GM15510 (cell line): Measurements from ENCODE around the gene IRX2.

Experiments
- POLR2A ChIP-seq: IDR thresholded peaks from 3 replicates; pipeline ENCODE4 v1.6.1; 2011; ENCODE audit warnings: borderline replicate concordance; ENCODE audit not compliant: insufficient read length; ENCODE audit errors: extremely low read depth

The IRX2 gene

DNA sequence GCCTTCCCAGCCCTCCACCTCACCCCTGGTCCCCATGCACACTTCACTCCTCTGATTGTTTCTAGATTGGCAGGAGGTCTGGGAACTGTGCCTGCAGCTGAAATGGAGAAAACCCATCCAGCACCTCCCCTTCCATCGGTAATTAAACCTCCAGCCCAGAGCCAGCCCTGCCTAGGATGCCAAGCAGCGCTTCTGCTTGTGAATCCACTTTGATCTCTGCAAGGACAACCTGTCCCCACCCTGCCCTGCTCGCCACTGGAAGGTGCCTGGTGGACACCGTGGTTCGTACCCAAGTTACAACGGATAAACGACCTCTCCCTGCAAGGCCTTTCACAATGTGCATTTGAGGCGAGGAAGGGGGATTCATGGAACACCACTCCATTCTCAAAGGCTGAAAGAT, 50.6 kb downstream of the IRX2 start:
- no peak for TF ChIP-seq POLR2A

DNA sequence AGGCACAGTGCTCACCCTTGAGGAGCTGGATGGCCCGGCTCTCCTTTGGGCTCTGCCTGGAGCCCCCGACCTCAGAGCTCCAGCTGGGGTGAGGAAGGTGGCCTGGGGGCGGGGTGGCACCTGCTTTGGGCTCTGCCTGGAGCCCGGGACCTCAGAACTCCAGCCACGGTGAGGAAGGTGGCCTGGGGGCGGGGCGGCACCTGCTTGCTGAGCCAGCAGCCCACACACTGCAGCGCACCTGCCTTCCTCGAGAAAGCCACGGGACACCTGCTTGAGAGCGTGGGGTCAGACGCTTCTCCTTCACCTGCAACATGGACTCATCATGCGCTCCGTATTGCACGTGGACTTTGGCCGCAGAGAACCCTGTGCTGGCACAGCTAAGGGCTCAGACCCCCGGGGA, 51.8 kb downstream of the IRX2 start:
- no peak for TF ChIP-seq POLR2A

DNA sequence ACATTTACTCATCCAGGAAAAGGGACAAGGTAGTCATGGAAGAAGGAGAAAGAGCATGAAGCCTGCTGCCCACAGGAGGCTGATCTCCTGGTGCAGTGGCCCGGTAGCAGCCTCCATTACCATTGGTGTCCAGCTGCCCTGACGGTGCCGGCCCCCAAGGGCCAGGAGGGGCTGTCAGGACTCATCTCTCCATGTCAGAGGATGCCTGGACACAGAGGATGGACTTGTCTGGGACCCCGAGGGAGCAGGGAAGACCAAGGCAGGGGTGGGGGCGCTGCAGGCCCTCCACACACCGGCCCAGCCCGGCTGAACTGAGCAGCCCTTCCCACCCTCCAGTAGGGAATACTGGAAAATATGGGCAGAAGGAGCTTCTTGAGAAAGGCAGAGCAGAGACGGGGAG, 52.2 kb downstream of the IRX2 start:
- no peak for TF ChIP-seq POLR2A

GRCh38 chr5:2698581-2698980, 52.9 kb downstream of the IRX2 start:
- TF ChIP-seq POLR2A, result no peak

DNA sequence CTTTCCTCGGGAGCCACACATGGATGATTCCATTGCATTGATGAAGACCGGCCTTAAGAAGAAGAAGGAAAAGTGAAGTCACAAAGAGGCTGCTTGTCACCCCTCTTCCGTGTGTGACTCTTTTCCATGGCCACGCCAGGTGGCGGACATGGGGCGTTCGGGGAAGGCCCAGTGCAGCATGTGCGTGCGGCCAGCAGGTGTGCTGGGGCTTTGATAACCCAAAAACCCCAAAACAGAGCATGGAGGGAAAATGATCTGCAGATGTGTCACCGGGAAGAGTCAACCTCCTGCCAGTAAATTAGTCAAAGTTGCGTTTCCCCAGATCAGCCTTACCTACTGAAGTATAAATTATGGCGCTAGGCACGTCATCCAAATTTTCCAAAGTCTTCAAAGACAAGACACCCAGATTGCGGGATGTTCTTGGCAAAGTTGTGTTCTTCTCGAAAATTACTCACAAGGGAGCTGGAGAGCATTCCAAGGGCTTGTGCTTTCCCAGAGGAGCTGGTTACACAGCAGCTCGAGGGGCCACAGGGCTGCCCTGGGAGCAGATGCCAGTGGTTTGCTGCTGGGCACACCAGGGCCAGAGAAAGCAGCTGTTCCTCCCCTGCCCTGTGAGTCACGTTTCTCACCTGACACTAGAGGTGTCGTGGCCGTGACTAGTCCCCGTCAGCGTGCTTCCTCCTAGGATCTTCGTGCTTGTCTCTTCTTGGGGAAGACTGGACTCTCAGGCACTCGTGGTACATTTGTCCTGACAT, 53.9 kb downstream of the IRX2 start:
- TF ChIP-seq POLR2A, result no peak

DNA sequence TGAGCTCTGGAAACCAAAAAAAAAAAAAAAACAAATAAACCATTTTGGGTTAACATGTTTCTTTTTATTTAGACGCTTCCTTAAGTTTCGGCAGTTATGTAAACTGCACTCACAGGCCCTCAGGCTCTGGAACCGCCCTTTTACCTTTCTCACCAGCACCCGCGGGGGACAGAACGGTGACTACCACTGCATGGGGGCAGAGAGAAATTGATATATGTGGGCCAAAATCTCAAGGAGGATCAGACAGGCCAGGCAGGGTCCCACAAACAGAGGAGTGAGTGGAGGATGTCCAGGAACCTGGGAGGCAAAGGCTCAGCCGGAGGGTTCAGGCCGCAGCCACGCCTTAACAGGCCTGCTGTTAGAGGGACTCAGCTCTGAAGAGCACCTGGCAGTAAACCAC, 54.4 kb downstream of the IRX2 start:
- TF ChIP-seq POLR2A, result no peak
